Neural cell (in vitro differentiated cells): Measurements from ENCODE around the gene CSAD. TPM values are rescaled to one million over a fixed set of nuclear protein-coding genes. Genes with fewer than 3 reads are reported as not detected.

Experiments used
- H2AFZ ChIP-seq: fragments of 200-600, 300-800 bp; sonication (generic), shearing (Covaris generic); 2 replicates; pipeline ENCODE4 v1.6.0; 2014; ENCODE audit warnings: low read depth, mild to moderate bottlenecking, antibody characterized with exemption, low read length, moderate library complexity
- H3F3A ChIP-seq: fragments of 200-600 bp; shearing (Covaris generic); 2 replicates; pipeline ENCODE4 v1.6.1; 2016; ENCODE audit warnings: mild to moderate bottlenecking, moderate library complexity, mixed read lengths, antibody characterized with exemption, low read length; ENCODE audit not compliant: insufficient read depth, poor library complexity, severe bottlenecking
- H3K27ac ChIP-seq: fragments of 200-600, 300-800 bp; sonication (generic), shearing (Covaris generic); 2 replicates; pipeline ENCODE4 v1.5.1; 2014; ENCODE audit warnings: mild to moderate bottlenecking, low read length, moderate library complexity
- H3K27me3 ChIP-seq: fragments of 300-800, 200-600 bp; sonication (generic), shearing (Covaris generic); 2 replicates; pipeline ENCODE4 v1.6.0; 2014; ENCODE audit warnings: mild to moderate bottlenecking, low read depth, low read length, moderate library complexity; ENCODE audit not compliant: insufficient read depth
- H3K36me3 ChIP-seq: fragments of 300-800, 200-600 bp; sonication (generic), shearing (Covaris generic); 2 replicates; pipeline ENCODE4 v1.5.1; 2014; ENCODE audit warnings: mild to moderate bottlenecking, antibody characterized with exemption, low read length, moderate library complexity; ENCODE audit not compliant: insufficient read depth
- H3K4me2 ChIP-seq: fragments of 300-800, 200-600 bp; sonication (generic), shearing (Covaris generic); 2 replicates; pipeline ENCODE4 v1.6.0; 2014; ENCODE audit warnings: mild to moderate bottlenecking, low read length
- H3K4me3 ChIP-seq: fragments of 300-800, 200-600 bp; sonication (generic), shearing (Covaris generic); 2 replicates; pipeline ENCODE4 v1.5.1; 2014; ENCODE audit warnings: mild to moderate bottlenecking, low read length, moderate library complexity
- H3K79me2 ChIP-seq: fragments of 200-600 bp; shearing (Covaris generic); replicated peaks from 2 replicates; pipeline ENCODE4 v1.6.0; 2014; ENCODE audit warnings: mild to moderate bottlenecking, low read length, moderate library complexity; ENCODE audit not compliant: insufficient read depth
- H3K9ac ChIP-seq: fragments of 300-800, 200-600 bp; sonication (generic), shearing (Covaris generic); 2 replicates; pipeline ENCODE4 v1.6.1; 2016; ENCODE audit warnings: mild to moderate bottlenecking, low read length, mixed read lengths
- H3K9me2 ChIP-seq: fragments of 200-600 bp; shearing (Covaris generic); 2 replicates; pipeline ENCODE4 v1.6.1; 2016; ENCODE audit warnings: mild to moderate bottlenecking, low read length, mixed read lengths; ENCODE audit not compliant: insufficient read depth
- H3K9me3 ChIP-seq: fragments of 200-600, 300-800 bp; sonication (generic), shearing (Covaris generic); 2 replicates; pipeline ENCODE4 v1.6.1; 2016; ENCODE audit warnings: mild to moderate bottlenecking, mixed run types, low read length, moderate library complexity, mixed read lengths
- H4K20me1 ChIP-seq: fragments of 200-600 bp; shearing (Covaris generic); 2 replicates; pipeline ENCODE4 v1.6.1; 2016; ENCODE audit warnings: mild to moderate bottlenecking, mixed run types; ENCODE audit not compliant: insufficient read depth
- CTCF ChIP-seq: fragments of 450-650 bp; IDR thresholded peaks from 2 replicates; pipeline ENCODE4 v1.5.1; 2014; ENCODE audit warnings: antibody characterized with exemption, mild to moderate bottlenecking, moderate library complexity; ENCODE audit not compliant: poor library complexity, severe bottlenecking
- EP300 ChIP-seq: fragments of 450-650 bp; conservative IDR thresholded peaks from 2 replicates; pipeline ENCODE4 v1.6.1; 2014; ENCODE audit warnings: antibody characterized with exemption, mild to moderate bottlenecking, moderate library complexity; ENCODE audit not compliant: poor library complexity, severe bottlenecking
- EZH2 ChIP-seq: fragments of 200-600, 300-800 bp; shearing (Covaris generic), sonication (generic); IDR thresholded peaks from 2 replicates; pipeline ENCODE4 v1.6.1; 2014; ENCODE audit warnings: antibody characterized with exemption, low read length, borderline replicate concordance, mild to moderate bottlenecking; ENCODE audit not compliant: insufficient read depth, poor library complexity, severe bottlenecking
- MXI1 ChIP-seq: fragments of 450-650 bp; conservative IDR thresholded peaks from 2 replicates; pipeline ENCODE4 v1.6.1; 2014; ENCODE audit warnings: antibody characterized with exemption, mild to moderate bottlenecking; ENCODE audit not compliant: poor library complexity, severe bottlenecking
- POLR2AphosphoS5 ChIP-seq: IDR thresholded peaks from 2 replicates; pipeline ENCODE4 v1.6.1; 2012
- RAD21 ChIP-seq: fragments of 450-650 bp; conservative IDR thresholded peaks from 2 replicates; pipeline ENCODE4 v1.6.1; 2014; ENCODE audit warnings: antibody characterized with exemption, mild to moderate bottlenecking, moderate library complexity
- REST ChIP-seq: IDR thresholded peaks from 2 replicates; pipeline ENCODE4 v1.6.1; 2012; ENCODE audit warnings: borderline replicate concordance
- SMC3 ChIP-seq: fragments of 450-650 bp; conservative IDR thresholded peaks from 2 replicates; pipeline ENCODE4 v1.6.1; 2014; ENCODE audit warnings: antibody characterized with exemption, mild to moderate bottlenecking, moderate library complexity; ENCODE audit not compliant: poor library complexity
- TAF1 ChIP-seq: IDR thresholded peaks from 2 replicates; pipeline ENCODE4 v1.6.1; 2012; ENCODE audit warnings: low read depth
- polyA plus RNA-seq: library from polyadenylated mRNA; depleted of rRNA; stranded (reverse); fragments of >200 nt; gene quantifications from 2 replicates; pipeline ENCODE4 v1.2.3, GENCODE V29; 2014

Gene CSAD
- polyA plus RNA-seq, 1 donor from 2014 or later, result 41.9 TPM

- no peaks in the 10 kb centered on the region for H3K9me3 ChIP-seq
- TF ChIP-seq SMC3 (no peak), POLR2AphosphoS5 (no peak), REST (no peak), MXI1 (no peak), CTCF (no peak), TAF1 (no peak), RAD21 (no peak), EZH2 (no peak), EP300 (no peak)
- H3K36me3 ChIP-seq, result no peaks in the 10 kb centered on the region
- H3K9ac ChIP-seq, result no peak overlapping the region
- H3K4me3 ChIP-seq, result no peak overlapping the region
- no peak overlapping the region for H3K27ac ChIP-seq
- H3K9me2 ChIP-seq, result no peaks in the 10 kb centered on the region
- H2AFZ ChIP-seq, result no peak overlapping the region
- no peaks in the 10 kb centered on the region for H3K79me2 ChIP-seq
- H4K20me1 ChIP-seq, result no peaks in the 10 kb centered on the region
- no peaks in the 10 kb centered on the region for H3K27me3 ChIP-seq
- no peaks in the 10 kb centered on the region for H3F3A ChIP-seq
- H3K4me2 ChIP-seq, result no peak overlapping the region
These were observed 10.5 kb downstream of the CSAD start for GRCh38 chr12:53170215-53170614.

GRCh38 chr12:53169644-53170043, 11.1 kb downstream of the CSAD start:
- Histone ChIP-seq H3K79me2 (no peaks in the 10 kb centered on the region), H3K9ac (no peak overlapping the region), H2AFZ (no peak overlapping the region), H3K4me3 (no peak overlapping the region), H4K20me1 (no peaks in the 10 kb centered on the region), H3K36me3 (no peaks in the 10 kb centered on the region), H3K9me3 (no peaks in the 10 kb centered on the region), H3K9me2 (no peaks in the 10 kb centered on the region), H3K4me2 (no peak overlapping the region), H3K27me3 (no peaks in the 10 kb centered on the region), H3K27ac (no peak overlapping the region), H3F3A (no peaks in the 10 kb centered on the region)
- no peak for TF ChIP-seq MXI1
- no peak for TF ChIP-seq RAD21
- no peak for TF ChIP-seq EZH2
- TF ChIP-seq CTCF, result no peak
- no peak for TF ChIP-seq REST
- TF ChIP-seq TAF1, result no peak
- TF ChIP-seq EP300, result no peak
- TF ChIP-seq POLR2AphosphoS5, result no peak
- TF ChIP-seq SMC3, result no peak
